ENCODE results near the gene GATAD2B.

Gene GATAD2B

GRCh38 chr1:153903841-153904455 lies 18.8 kb downstream of the GATAD2B start (continued):
- TF ChIP-seq TSHZ1 (tag by site-specific recombination; IDR thresholded peaks at IDR 0.05; ENCODE audit: borderline replicate concordance) = no peak
- TF ChIP-seq ZNF514 (tag by site-specific recombination; IDR thresholded peaks at IDR 0.05) = 0 out of 2 replicates have a peak, but pooled peaks have one; percentile 79
- no peak for TF ChIP-seq OSR2 (tag by site-specific recombination; IDR thresholded peaks at IDR 0.05)
- TF ChIP-seq ZNF2 (tag by site-specific recombination; IDR thresholded peaks at IDR 0.05) = no peak
- TF ChIP-seq ZBTB44 (tag by site-specific recombination; IDR thresholded peaks at IDR 0.05) = no peak
- no peak for TF ChIP-seq ZBTB26 (tag by site-specific recombination; optimal IDR thresholded peaks at IDR 0.05)
- peak; percentile 65; the same call in 1 of the 2 replicates for TF ChIP-seq ZNF629 (tag by site-specific recombination; IDR thresholded peaks at IDR 0.05)
- TF ChIP-seq ZNF701 (tag by site-specific recombination; IDR thresholded peaks at IDR 0.05) = no peak
- no peak for TF ChIP-seq ZNF785 (tag by site-specific recombination; IDR thresholded peaks at IDR 0.05)
- TF ChIP-seq IKZF3 (tag by site-specific recombination; IDR thresholded peaks at IDR 0.05) = no peak
- TF ChIP-seq ZNF112 (tag by site-specific recombination; IDR thresholded peaks at IDR 0.05) = no peak
- TF ChIP-seq TRIM28 (IDR thresholded peaks at IDR 0.05; ENCODE audit: borderline replicate concordance, low read length) = no peak
- TF ChIP-seq CTCF (tag by site-specific recombination; IDR thresholded peaks at IDR 0.05) = no peak
- no peak for TF ChIP-seq ZNF280D (tag by site-specific recombination; IDR thresholded peaks at IDR 0.05)
- no peak for TF ChIP-seq ZFP41 (tag by site-specific recombination; IDR thresholded peaks at IDR 0.05; ENCODE audit: borderline replicate concordance)
- no peak for TF ChIP-seq ZFP3 (tag by site-specific recombination; IDR thresholded peaks at IDR 0.05; ENCODE audit: low read depth)
- TF ChIP-seq GLI4 (tag by site-specific recombination; IDR thresholded peaks at IDR 0.05) = no peak
- TF ChIP-seq ZNF654 (tag by site-specific recombination; IDR thresholded peaks at IDR 0.05; ENCODE audit: low read depth) = peak; percentile 34
- no peak for TF ChIP-seq ZNF449 (tag by site-specific recombination; IDR thresholded peaks at IDR 0.05)
- TF ChIP-seq ZNF239 (tag by site-specific recombination; IDR thresholded peaks at IDR 0.05) = no peak
- TF ChIP-seq ZNF184 (tag by site-specific recombination; IDR thresholded peaks at IDR 0.05) = no peak
- no peak for TF ChIP-seq ZNF391 (tag by site-specific recombination; IDR thresholded peaks at IDR 0.05; ENCODE audit: borderline replicate concordance, low read depth)
- TF ChIP-seq ZNF433 (tag by site-specific recombination; IDR thresholded peaks at IDR 0.05; ENCODE audit: low read depth) = peak; percentile 96
- TF ChIP-seq HOXA7 (CRISPR knock-in tag; IDR thresholded peaks at IDR 0.05; ENCODE audit: borderline replicate concordance) = no peak
- no peak for TF ChIP-seq ZNF585B (tag by site-specific recombination; IDR thresholded peaks at IDR 0.05)
- no peak for TF ChIP-seq ZNF362 (tag by site-specific recombination; IDR thresholded peaks at IDR 0.05)
